Kidney glomerular epithelial cell (primary cell): Measurements from ENCODE around the gene LRP1B.

Source experiments
- DNase-seq: peaks from one replicate; lab custom pipeline; 2025; lab: John Stamatoyannopoulos, UW

The LRP1B gene

GRCh38 chr2:141508806-141509595, 621.8 kb downstream of the LRP1B start:
- DNase-seq = no peak

GRCh38 chr2:141508086-141508752, 622.6 kb downstream of the LRP1B start:
- no peak for DNase-seq

- no peak for DNase-seq
Observed at GRCh38 chr2:141506135-141506534, 624.7 kb downstream of the LRP1B start.

- DNase-seq = no peak
Observed at GRCh38 chr2:141501752-141502151, 629.1 kb downstream of the LRP1B start.

GRCh38 chr2:141499123-141499522, 631.7 kb downstream of the LRP1B start:
- no peak for DNase-seq

- no peak for DNase-seq
Observed at GRCh38 chr2:141498561-141498960, 632.3 kb downstream of the LRP1B start.

GRCh38 chr2:141497272-141497671, 633.5 kb downstream of the LRP1B start:
- DNase-seq = no peak

- DNase-seq = no peak
Observed at GRCh38 chr2:141496810-141497209, 634.0 kb downstream of the LRP1B start.

- no peak for DNase-seq
Observed at GRCh38 chr2:141493936-141494335, 636.9 kb downstream of the LRP1B start.

GRCh38 chr2:141492816-141493215, 638.0 kb downstream of the LRP1B start:
- no peak for DNase-seq

GRCh38 chr2:141490886-141491285, 639.9 kb downstream of the LRP1B start:
- no peak for DNase-seq

GRCh38 chr2:141482697-141483096, 648.1 kb downstream of the LRP1B start:
- DNase-seq = no peak

- no peak for DNase-seq
Observed at GRCh38 chr2:141475801-141476200, 655.0 kb downstream of the LRP1B start.

GRCh38 chr2:141468761-141469160, 662.1 kb downstream of the LRP1B start:
- no peak for DNase-seq

- DNase-seq = no peak
Observed at GRCh38 chr2:141467331-141467730, 663.5 kb downstream of the LRP1B start.

GRCh38 chr2:141464995-141465394, 665.8 kb downstream of the LRP1B start:
- no peak for DNase-seq

GRCh38 chr2:141458351-141458750, 672.5 kb downstream of the LRP1B start:
- no peak for DNase-seq

GRCh38 chr2:141455877-141456276, 674.9 kb downstream of the LRP1B start:
- DNase-seq = no peak

- DNase-seq = no peak
Observed at GRCh38 chr2:141455211-141455826, 675.5 kb downstream of the LRP1B start.

- no peak for DNase-seq
Observed at GRCh38 chr2:141440072-141440635, 690.7 kb downstream of the LRP1B start.

GRCh38 chr2:141439524-141439923, 691.3 kb downstream of the LRP1B start:
- DNase-seq = peak; percentile 7

GRCh38 chr2:141438536-141438935, 692.3 kb downstream of the LRP1B start:
- DNase-seq = no peak

GRCh38 chr2:141437521-141437920, 693.3 kb downstream of the LRP1B start:
- DNase-seq = no peak
